Muscle layer of duodenum (tissue), 2 donors: Measurements from ENCODE around the gene ACTL10.

Experiments used
- H3K27ac ChIP-seq: one replicate; pipeline ENCODE4 v1.7.0; 2013; ENCODE audit warnings: mild to moderate bottlenecking, low read length
- H3K27me3 ChIP-seq: one replicate; pipeline ENCODE4 v1.7.0; 2013; ENCODE audit warnings: low read depth, mild to moderate bottlenecking, control low read depth, low read length
- H3K36me3 ChIP-seq, 2 donors: one replicate each; pipeline ENCODE4 v1.7.0; 2013; ENCODE audit warnings: low read length in 2 of 2, control low read depth in 1 of 2, mild to moderate bottlenecking in 1 of 2; ENCODE audit not compliant: insufficient read depth in 2 of 2, control insufficient read depth in 1 of 2
- H3K4me1 ChIP-seq, 2 donors: one replicate each; pipeline ENCODE4 v1.7.0; 2013; ENCODE audit warnings: low read length in 2 of 2, mild to moderate bottlenecking in 2 of 2, control low read depth in 1 of 2, moderate library complexity in 1 of 2; ENCODE audit not compliant: insufficient read depth in 2 of 2, control insufficient read depth in 1 of 2
- H3K4me3 ChIP-seq, 2 donors: one replicate each; pipeline ENCODE4 v1.7.0; 2013; ENCODE audit warnings: low read length in 2 of 2, low read depth in 1 of 2, mild to moderate bottlenecking in 1 of 2
- H3K9me3 ChIP-seq, 2 donors: one replicate each; pipeline ENCODE4 v1.7.0; 2013; ENCODE audit warnings: low read length in 2 of 2, control low read depth in 1 of 2, mild to moderate bottlenecking in 1 of 2; ENCODE audit not compliant: control insufficient read depth in 1 of 2
- donor health status: healthy.

Gene ACTL10

GRCh38 chr20:33673410-33674293 is 6.9 kb downstream of the ACTL10 start:
- Histone ChIP-seq H3K36me3 (peaks cover 0 to 4% of the 10 kb centered on the region in 2 donors), H3K4me1 (peaks cover 20 to 45% of the 10 kb centered on the region in 2 donors), H3K9me3 (no peaks in the 10 kb centered on the region), H3K4me3 (peak overlapping the region; percentile 68 to 70), H3K27me3 (no peaks in the 10 kb centered on the region), H3K27ac (peak overlapping the region; percentile 45)

- peaks cover 0 to 4% of the 10 kb centered on the region in 2 donors for H3K36me3 ChIP-seq
- H3K27ac ChIP-seq, result peak within 1 kb of the TSS; percentile 78
- no peaks in the 10 kb centered on the region for H3K27me3 ChIP-seq
- H3K4me3 ChIP-seq, result peak within 1 kb of the TSS; percentile 68 to 70
- peaks cover 20 to 45% of the 10 kb centered on the region in 2 donors for H3K4me1 ChIP-seq
- H3K9me3 ChIP-seq, result no peaks in the 10 kb centered on the region
These were observed 7.8 kb downstream of the ACTL10 start, which contains the start of gene NECAB3 for GRCh38 chr20:33674294-33675135. Gene NECAB3 (minus strand): TSS chr20:33674428. CDS start chr20:33674352, 76 bp downstream.

GRCh38 chr20:33675136-33675959 is 8.6 kb downstream of the ACTL10 start:
- Histone ChIP-seq H3K4me3 (peak overlapping the region; percentile 55 to 62), H3K4me1 (peaks cover 20 to 45% of the 10 kb centered on the region in 2 donors)

GRCh38 chr20:33676121-33676520 is 9.4 kb downstream of the ACTL10 start:
- Histone ChIP-seq H3K27ac (peak overlapping the region; percentile 78), H3K27me3 (no peaks in the 10 kb centered on the region), H3K36me3 (peaks cover 0 to 2% of the 10 kb centered on the region in 2 donors), H3K9me3 (no peaks in the 10 kb centered on the region), H3K4me3 (peak overlapping the region in 1 of 2 donors; percentile 55), H3K4me1 (peaks cover 20 to 45% of the 10 kb centered on the region in 2 donors)

More at GRCh38 chr20:33675136-33675959, 8.6 kb downstream of the ACTL10 start:
- no peaks in the 10 kb centered on the region for H3K9me3 ChIP-seq
- H3K27ac ChIP-seq, result peak overlapping the region; percentile 78
- H3K36me3 ChIP-seq, result peaks cover 0 to 4% of the 10 kb centered on the region in 2 donors
- H3K27me3 ChIP-seq, result no peaks in the 10 kb centered on the region

GRCh38 chr20:33676652-33677645 is 10.2 kb downstream of the ACTL10 start:
- H3K4me1 ChIP-seq, result peaks cover 20 to 45% of the 10 kb centered on the region in 2 donors
- H3K9me3 ChIP-seq, result no peaks in the 10 kb centered on the region
- H3K36me3 ChIP-seq, result no peaks in the 10 kb centered on the region
- H3K4me3 ChIP-seq, result no peak overlapping the region
- no peaks in the 10 kb centered on the region for H3K27me3 ChIP-seq
- no peak overlapping the region for H3K27ac ChIP-seq

- H3K4me3 ChIP-seq, result no peak overlapping the region
- peaks cover 14 to 35% of the 10 kb centered on the region in 2 donors for H3K4me1 ChIP-seq
- no peaks in the 10 kb centered on the region for H3K27me3 ChIP-seq
- H3K9me3 ChIP-seq, result no peaks in the 10 kb centered on the region
- H3K36me3 ChIP-seq, result no peaks in the 10 kb centered on the region
- H3K27ac ChIP-seq, result no peak overlapping the region
These were observed 11.4 kb downstream of the ACTL10 start for GRCh38 chr20:33677991-33678702.

- no peak overlapping the region for H3K4me3 ChIP-seq
- no peaks in the 10 kb centered on the region for H3K27me3 ChIP-seq
- no peaks in the 10 kb centered on the region for H3K9me3 ChIP-seq
- no peak overlapping the region for H3K27ac ChIP-seq
- H3K4me1 ChIP-seq, result peaks cover 12 to 27% of the 10 kb centered on the region in 2 donors
- no peaks in the 10 kb centered on the region for H3K36me3 ChIP-seq
These were observed 13.2 kb downstream of the ACTL10 start for GRCh38 chr20:33679758-33680485.

GRCh38 chr20:33680686-33681085 is 13.9 kb downstream of the ACTL10 start:
- no peaks in the 10 kb centered on the region for H3K36me3 ChIP-seq
- no peak overlapping the region for H3K4me3 ChIP-seq
- H3K27me3 ChIP-seq, result no peaks in the 10 kb centered on the region
- H3K9me3 ChIP-seq, result no peaks in the 10 kb centered on the region
- no peak overlapping the region for H3K27ac ChIP-seq
- peaks cover 4 to 27% of the 10 kb centered on the region in 2 donors for H3K4me1 ChIP-seq

- H3K27me3 ChIP-seq, result no peaks in the 10 kb centered on the region
These were observed 14.5 kb downstream of the ACTL10 start for GRCh38 chr20:33681288-33681687.

More at GRCh38 chr20:33681288-33681687, 14.5 kb downstream of the ACTL10 start:
- H3K4me1 ChIP-seq, result peaks cover 0 to 22% of the 10 kb centered on the region in 2 donors
- H3K4me3 ChIP-seq, result no peak overlapping the region
- H3K27ac ChIP-seq, result no peak overlapping the region
- H3K9me3 ChIP-seq, result no peaks in the 10 kb centered on the region
- H3K36me3 ChIP-seq, result no peaks in the 10 kb centered on the region
